Keratinocyte (primary cell): ENCODE measurements around the gene PRR16.

ENCODE experiments used
- CTCF ChIP-seq, 3 experiments: IDR thresholded peaks in 1 of 3; conservative IDR thresholded peaks in 1 of 3; optimal IDR thresholded peaks in 1 of 3; 2 replicates in 2 of 3; 3 replicates in 1 of 3; pipeline versions ENCODE3 to v1.5.1; 2011; ENCODE audit warnings: low read length in 3 of 3, mild to moderate bottlenecking in 3 of 3, moderate library complexity in 2 of 3, control low read depth in 1 of 3, inconsistent platforms in 1 of 3; ENCODE audit not compliant: insufficient read depth in 2 of 3; ENCODE audit errors: extremely low read depth in 1 of 3
- EZH2 ChIP-seq: IDR thresholded peaks from one replicate; pipeline ENCODE4 v1.6.1; 2012; ENCODE audit warnings: inconsistent platforms, mild to moderate bottlenecking, low read length, moderate library complexity

DNA sequence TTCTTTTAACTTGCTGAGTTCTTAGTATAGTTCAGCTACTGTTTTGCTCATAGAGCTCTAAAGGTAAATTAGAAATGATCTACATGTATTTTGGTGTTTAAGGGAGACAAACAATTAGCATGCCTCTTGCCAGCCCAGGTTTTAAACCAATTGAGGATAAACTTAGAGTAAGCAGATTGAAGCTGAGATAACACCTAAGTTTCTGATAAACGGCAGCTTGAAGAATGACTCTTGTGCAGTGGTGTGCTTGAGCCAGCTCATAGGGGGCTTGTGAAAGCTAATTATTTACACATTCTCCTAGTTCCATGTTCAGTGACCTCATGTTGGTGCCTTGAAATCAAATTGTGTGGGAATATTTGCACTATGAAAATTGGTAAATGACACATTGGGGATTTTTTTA lies 193.0 kb downstream of the PRR16 start:
- no peak for TF ChIP-seq EZH2
- TF ChIP-seq CTCF (optimal IDR thresholded peaks at IDR 0.05 in 1 of 3, IDR thresholded peaks at IDR 0.05 in 1 of 3, conservative IDR thresholded peaks at IDR 0.05 in 1 of 3; ENCODE audit: extremely low read depth in 1 of 3, insufficient read depth in 2 of 3, low read length in 3 of 3): no peak
